Keratinocyte (primary cell): ENCODE data around the gene HNRNPU. TPM values are rescaled to one million over a fixed set of nuclear protein-coding genes. Genes with fewer than 3 reads are reported as not detected.

ENCODE experiments used
- DNase-seq: peaks from one replicate; pipeline ENCODE4 v3.0.0-alpha.2; 2011; ENCODE audit warnings: low read depth, missing footprints, low spot score
- FAIRE-seq: peaks from 2 replicates; lab custom pipeline; 2011; peaks lifted over from hg19 to GRCh38; lab: Jason Lieb, UNC
- H2AFZ ChIP-seq: 2 replicates; pipeline ENCODE4 v1.6.0; 2012; ENCODE audit warnings: low read length, control low read depth, inconsistent platforms; ENCODE audit not compliant: control insufficient read depth
- H3K27ac ChIP-seq: 2 replicates; pipeline ENCODE4 v1.5.1; 2011; ENCODE audit warnings: low read length; ENCODE audit not compliant: control insufficient read depth, insufficient read depth
- H3K27me3 ChIP-seq: 3 replicates; pipeline ENCODE4 v1.6.0; 2011; ENCODE audit warnings: low read length; ENCODE audit not compliant: control insufficient read depth, insufficient read depth; ENCODE audit errors: extremely low read depth
- H3K36me3 ChIP-seq, 2 experiments: 2 replicates in 1 of 2; 3 replicates in 1 of 2; pipeline ENCODE4 v1.5.1; 2011; ENCODE audit warnings: low read length in 2 of 2, mild to moderate bottlenecking in 1 of 2; ENCODE audit not compliant: control insufficient read depth in 2 of 2, insufficient read depth in 2 of 2; ENCODE audit errors: extremely low read depth in 1 of 2
- H3K4me1 ChIP-seq: 3 replicates; pipeline ENCODE4 v1.5.1; 2011; ENCODE audit warnings: low read length; ENCODE audit not compliant: control insufficient read depth, insufficient read depth; ENCODE audit errors: extremely low read depth
- H3K4me2 ChIP-seq: 3 replicates; pipeline ENCODE4 v1.6.0; 2011; ENCODE audit warnings: low read depth, low read length; ENCODE audit not compliant: control insufficient read depth, insufficient read depth; ENCODE audit errors: extremely low read depth
- H3K4me3 ChIP-seq, 3 experiments: fragments of 200-600 bp in 1 of 3; sonication (generic) in 1 of 3; 2 replicates in 2 of 3; 3 replicates in 1 of 3; pipeline ENCODE4 v1.5.1; 2011 to 2016; ENCODE audit warnings: low read length in 3 of 3, mild to moderate bottlenecking in 3 of 3, control low read depth in 2 of 3, inconsistent platforms in 1 of 3, low read depth in 1 of 3, mixed read lengths in 1 of 3, mixed run types in 1 of 3, moderate library complexity in 1 of 3; ENCODE audit not compliant: control insufficient read depth in 2 of 3, insufficient read depth in 2 of 3; ENCODE audit errors: extremely low read depth in 1 of 3
- H3K79me2 ChIP-seq: 2 replicates; pipeline ENCODE4 v1.6.0; 2012; ENCODE audit warnings: low read length; ENCODE audit not compliant: control insufficient read depth, insufficient read depth
- H3K9ac ChIP-seq: 3 replicates; pipeline ENCODE4 v1.6.0; 2011; ENCODE audit warnings: low read length; ENCODE audit not compliant: control insufficient read depth, insufficient read depth; ENCODE audit errors: extremely low read depth
- H3K9me1 ChIP-seq: 3 replicates; pipeline ENCODE4 v1.6.0; 2011; ENCODE audit warnings: low read length; ENCODE audit not compliant: control insufficient read depth, insufficient read depth; ENCODE audit errors: extremely low read depth
- H3K9me3 ChIP-seq: 2 replicates; pipeline ENCODE4 v1.5.1; 2012; ENCODE audit warnings: low read depth, low read length; ENCODE audit not compliant: control insufficient read depth
- H4K20me1 ChIP-seq: 3 replicates; pipeline ENCODE4 v1.6.0; 2011; ENCODE audit warnings: low read length; ENCODE audit not compliant: control insufficient read depth, insufficient read depth; ENCODE audit errors: extremely low read depth
- EZH2 ChIP-seq: IDR thresholded peaks from one replicate; pipeline ENCODE4 v1.6.1; 2012; ENCODE audit warnings: inconsistent platforms, mild to moderate bottlenecking, low read length, moderate library complexity
- dilution Hi-C: fragments of 300-500 bp; cut with MboI; formaldehyde crosslinking; loops from one replicate; pipeline ENCODE4 v1.7.0; 2020; ENCODE audit warnings: low sequenced_read_pairs; ENCODE audit not compliant: extremely low pct_ligation_motif_present
- polyA plus RNA-seq, 5 experiments: library from polyadenylated mRNA; depleted of rRNA in 3 of 5; stranded (reverse) in 3 of 5; stranded (forward) in 1 of 5; unstranded in 1 of 5; fragments of >200 nt; gene quantifications; 1 replicate in 1 of 5; 2 replicates in 3 of 5; 3 replicates in 1 of 5; pipeline versions ENCODE4 v1.2.1 to v1.2.3, GENCODE V29; 2011 to 2012; ENCODE audit warnings: missing spikeins in 2 of 5, low read depth in 1 of 5, low replicate concordance in 1 of 5
- TF ChIP-seq, protein P1 (sequence below), 3 experiments: IDR thresholded peaks in 1 of 3; conservative IDR thresholded peaks in 1 of 3; optimal IDR thresholded peaks in 1 of 3; 2 replicates in 2 of 3; 3 replicates in 1 of 3; pipeline versions ENCODE3 to v1.5.1; 2011; ENCODE audit warnings: low read length in 3 of 3, mild to moderate bottlenecking in 3 of 3, moderate library complexity in 2 of 3, control low read depth in 1 of 3, inconsistent platforms in 1 of 3; ENCODE audit not compliant: insufficient read depth in 2 of 3; ENCODE audit errors: extremely low read depth in 1 of 3

Gene HNRNPU
- polyA plus RNA-seq, 1 donor (not counting 4 experiments of a cell fraction or from before 2014, with no cell fraction given) = 220 TPM

DNA sequence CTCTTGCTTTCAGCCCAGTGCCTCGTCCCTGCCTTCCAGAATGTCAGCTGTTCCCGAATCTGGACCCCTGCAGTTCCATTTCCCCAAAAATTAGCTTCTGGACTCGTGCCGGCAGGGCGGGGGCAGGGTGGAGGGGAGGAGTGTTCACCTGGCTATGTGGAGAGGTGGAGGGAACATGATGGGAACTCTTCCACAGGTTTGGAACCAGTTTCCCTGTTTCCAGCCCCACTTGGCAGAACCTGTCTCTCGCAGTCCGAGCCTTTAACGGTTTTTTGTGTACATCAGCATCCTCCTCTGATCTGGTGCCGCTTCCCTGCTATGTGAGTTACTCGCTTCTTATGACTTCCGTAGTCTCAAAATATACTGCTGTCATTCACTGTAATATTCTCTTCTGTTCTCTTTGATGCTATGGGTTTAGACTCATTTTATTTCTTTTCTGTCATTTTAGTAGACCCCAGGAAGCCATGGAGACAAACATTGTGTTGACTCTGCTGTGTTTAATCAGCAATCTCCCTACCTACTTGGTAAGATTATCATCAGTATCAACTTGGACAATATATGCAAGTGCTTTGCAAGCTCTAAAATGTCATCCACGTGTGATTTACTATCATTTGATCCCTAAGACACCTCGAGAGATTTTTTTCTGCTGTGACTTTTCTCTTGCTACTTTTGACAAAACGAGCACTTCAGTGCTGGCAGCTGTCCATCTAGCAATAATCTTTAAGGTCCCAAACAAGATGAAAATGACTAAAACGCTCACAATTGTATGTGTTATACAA, 33.3 kb upstream of the HNRNPU start:
- Histone ChIP-seq H3K79me2 (no peaks in the 10 kb centered on the region), H3K9me1 (no peaks in the 10 kb centered on the region), H3K36me3 (no peaks in the 10 kb centered on the region), H3K9me3 (no peaks in the 10 kb centered on the region), H4K20me1 (no peaks in the 10 kb centered on the region), H3K9ac (no peak overlapping the region), H3K4me2 (no peak overlapping the region), H3K4me3 (no peak overlapping the region), H3K27ac (no peak overlapping the region), H3K4me1 (no peaks in the 10 kb centered on the region), H2AFZ (no peak overlapping the region), H3K27me3 (no peaks in the 10 kb centered on the region)
- FAIRE-seq = no peak
- DNase-seq = no peak
- dilution Hi-C loops = no loop called here
- TF ChIP-seq, protein P1, sequence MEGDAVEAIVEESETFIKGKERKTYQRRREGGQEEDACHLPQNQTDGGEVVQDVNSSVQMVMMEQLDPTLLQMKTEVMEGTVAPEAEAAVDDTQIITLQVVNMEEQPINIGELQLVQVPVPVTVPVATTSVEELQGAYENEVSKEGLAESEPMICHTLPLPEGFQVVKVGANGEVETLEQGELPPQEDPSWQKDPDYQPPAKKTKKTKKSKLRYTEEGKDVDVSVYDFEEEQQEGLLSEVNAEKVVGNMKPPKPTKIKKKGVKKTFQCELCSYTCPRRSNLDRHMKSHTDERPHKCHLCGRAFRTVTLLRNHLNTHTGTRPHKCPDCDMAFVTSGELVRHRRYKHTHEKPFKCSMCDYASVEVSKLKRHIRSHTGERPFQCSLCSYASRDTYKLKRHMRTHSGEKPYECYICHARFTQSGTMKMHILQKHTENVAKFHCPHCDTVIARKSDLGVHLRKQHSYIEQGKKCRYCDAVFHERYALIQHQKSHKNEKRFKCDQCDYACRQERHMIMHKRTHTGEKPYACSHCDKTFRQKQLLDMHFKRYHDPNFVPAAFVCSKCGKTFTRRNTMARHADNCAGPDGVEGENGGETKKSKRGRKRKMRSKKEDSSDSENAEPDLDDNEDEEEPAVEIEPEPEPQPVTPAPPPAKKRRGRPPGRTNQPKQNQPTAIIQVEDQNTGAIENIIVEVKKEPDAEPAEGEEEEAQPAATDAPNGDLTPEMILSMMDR (optimal IDR thresholded peaks at IDR 0.05 in 1 of 3, IDR thresholded peaks at IDR 0.05 in 1 of 3, conservative IDR thresholded peaks at IDR 0.05 in 1 of 3; ENCODE audit: extremely low read depth in 1 of 3, insufficient read depth in 2 of 3, low read length in 3 of 3) = no peak
- no peak for TF ChIP-seq EZH2

GRCh38 chr1:244896550-244896949, 32.2 kb upstream of the HNRNPU start:
- H3K9ac ChIP-seq = no peak overlapping the region
- no peaks in the 10 kb centered on the region for H3K4me1 ChIP-seq
- no peak overlapping the region for H3K4me2 ChIP-seq
- H3K27me3 ChIP-seq = no peaks in the 10 kb centered on the region
- DNase-seq (no peak), FAIRE-seq (no peak)
- no peak for TF ChIP-seq EZH2
- dilution Hi-C loops = no loop called here
- no peaks in the 10 kb centered on the region for H3K9me1 ChIP-seq
- H4K20me1 ChIP-seq = no peaks in the 10 kb centered on the region
- H3K79me2 ChIP-seq = no peaks in the 10 kb centered on the region
- no peak overlapping the region for H3K27ac ChIP-seq
- no peak overlapping the region for H3K4me3 ChIP-seq
- no peak overlapping the region for H2AFZ ChIP-seq
- H3K9me3 ChIP-seq = no peaks in the 10 kb centered on the region
- H3K36me3 ChIP-seq = no peaks in the 10 kb centered on the region
